Measurements from ENCODE around the gene CACNG8.

The CACNG8 gene

DNA sequence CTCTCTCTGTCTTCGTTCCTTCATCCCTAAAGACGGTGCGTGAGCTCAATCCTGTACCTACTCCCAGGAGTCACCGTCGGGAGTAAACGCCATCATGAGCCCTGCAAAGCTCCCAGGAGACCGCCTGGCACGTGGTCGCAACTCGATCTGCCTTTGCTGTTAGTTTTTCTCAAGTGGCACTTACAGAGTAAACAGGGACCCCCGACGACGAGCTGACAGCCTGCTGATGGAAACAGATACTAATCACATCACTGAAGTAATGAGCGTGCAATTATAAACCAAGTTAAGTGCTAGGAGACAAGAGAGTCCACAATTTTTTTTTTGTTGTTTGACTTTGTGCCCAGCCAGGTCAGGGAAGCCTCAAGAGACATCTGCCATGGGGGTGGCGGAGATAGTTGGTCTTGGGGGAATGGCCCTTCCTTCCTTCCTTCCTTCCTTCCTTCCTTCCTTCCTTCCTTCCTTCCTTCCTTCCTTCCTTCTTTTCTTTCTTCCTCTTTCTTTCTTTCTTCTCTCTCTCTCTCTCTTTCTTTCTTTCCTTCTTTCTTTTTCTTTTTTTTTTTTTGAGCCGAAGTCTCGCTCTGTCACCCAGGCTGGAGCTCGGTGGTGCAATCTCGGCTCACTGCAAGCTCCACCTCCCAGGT is 52.3 kb downstream of the CACNG8 start (continued):
- TF ChIP-seq, protein P1, sequence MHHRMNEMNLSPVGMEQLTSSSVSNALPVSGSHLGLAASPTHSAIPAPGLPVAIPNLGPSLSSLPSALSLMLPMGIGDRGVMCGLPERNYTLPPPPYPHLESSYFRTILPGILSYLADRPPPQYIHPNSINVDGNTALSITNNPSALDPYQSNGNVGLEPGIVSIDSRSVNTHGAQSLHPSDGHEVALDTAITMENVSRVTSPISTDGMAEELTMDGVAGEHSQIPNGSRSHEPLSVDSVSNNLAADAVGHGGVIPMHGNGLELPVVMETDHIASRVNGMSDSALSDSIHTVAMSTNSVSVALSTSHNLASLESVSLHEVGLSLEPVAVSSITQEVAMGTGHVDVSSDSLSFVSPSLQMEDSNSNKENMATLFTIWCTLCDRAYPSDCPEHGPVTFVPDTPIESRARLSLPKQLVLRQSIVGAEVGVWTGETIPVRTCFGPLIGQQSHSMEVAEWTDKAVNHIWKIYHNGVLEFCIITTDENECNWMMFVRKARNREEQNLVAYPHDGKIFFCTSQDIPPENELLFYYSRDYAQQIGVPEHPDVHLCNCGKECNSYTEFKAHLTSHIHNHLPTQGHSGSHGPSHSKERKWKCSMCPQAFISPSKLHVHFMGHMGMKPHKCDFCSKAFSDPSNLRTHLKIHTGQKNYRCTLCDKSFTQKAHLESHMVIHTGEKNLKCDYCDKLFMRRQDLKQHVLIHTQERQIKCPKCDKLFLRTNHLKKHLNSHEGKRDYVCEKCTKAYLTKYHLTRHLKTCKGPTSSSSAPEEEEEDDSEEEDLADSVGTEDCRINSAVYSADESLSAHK (tag by site-specific recombination; IDR thresholded peaks at IDR 0.05): 0 out of 2 replicates have a peak, but pooled peaks have one; percentile 42
- TF ChIP-seq HOXD13 (CRISPR knock-in tag; IDR thresholded peaks at IDR 0.05; ENCODE audit: borderline replicate concordance) (no peak), ZNF223 (tag by site-specific recombination; IDR thresholded peaks at IDR 0.05) (no peak), ZNF423 (tag by site-specific recombination; IDR thresholded peaks at IDR 0.05) (0 out of 2 replicates have a peak, but pooled peaks have one; percentile 40), ZNF311 (tag by site-specific recombination; IDR thresholded peaks at IDR 0.05; ENCODE audit: borderline replicate concordance) (no peak), ZNF521 (tag by site-specific recombination; IDR thresholded peaks at IDR 0.05) (no peak), ZNF214 (tag by site-specific recombination; IDR thresholded peaks at IDR 0.05; ENCODE audit: borderline replicate concordance) (no peak), ZNF529 (tag by site-specific recombination; IDR thresholded peaks at IDR 0.05; ENCODE audit: insufficient replicate concordance) (no peak), ZNF830 (tag by site-specific recombination; IDR thresholded peaks at IDR 0.05; ENCODE audit: low read depth) (no peak), ZNF239 (tag by site-specific recombination; IDR thresholded peaks at IDR 0.05) (no peak), GLI4 (tag by site-specific recombination; IDR thresholded peaks at IDR 0.05) (no peak), BCL11A (tag by site-specific recombination; IDR thresholded peaks at IDR 0.05; ENCODE audit: low read depth) (0 out of 2 replicates have a peak, but pooled peaks have one; percentile 31), IKZF3 (tag by site-specific recombination; IDR thresholded peaks at IDR 0.05) (peak; percentile 70), ZNF707 (tag by site-specific recombination; IDR thresholded peaks at IDR 0.05) (no peak), ZNF404 (tag by site-specific recombination; IDR thresholded peaks at IDR 0.05) (no peak), ZFP41 (tag by site-specific recombination; IDR thresholded peaks at IDR 0.05; ENCODE audit: borderline replicate concordance) (no peak), ZNF548 (tag by site-specific recombination; IDR thresholded peaks at IDR 0.05) (no peak)
- TF ChIP-seq, protein P2, sequence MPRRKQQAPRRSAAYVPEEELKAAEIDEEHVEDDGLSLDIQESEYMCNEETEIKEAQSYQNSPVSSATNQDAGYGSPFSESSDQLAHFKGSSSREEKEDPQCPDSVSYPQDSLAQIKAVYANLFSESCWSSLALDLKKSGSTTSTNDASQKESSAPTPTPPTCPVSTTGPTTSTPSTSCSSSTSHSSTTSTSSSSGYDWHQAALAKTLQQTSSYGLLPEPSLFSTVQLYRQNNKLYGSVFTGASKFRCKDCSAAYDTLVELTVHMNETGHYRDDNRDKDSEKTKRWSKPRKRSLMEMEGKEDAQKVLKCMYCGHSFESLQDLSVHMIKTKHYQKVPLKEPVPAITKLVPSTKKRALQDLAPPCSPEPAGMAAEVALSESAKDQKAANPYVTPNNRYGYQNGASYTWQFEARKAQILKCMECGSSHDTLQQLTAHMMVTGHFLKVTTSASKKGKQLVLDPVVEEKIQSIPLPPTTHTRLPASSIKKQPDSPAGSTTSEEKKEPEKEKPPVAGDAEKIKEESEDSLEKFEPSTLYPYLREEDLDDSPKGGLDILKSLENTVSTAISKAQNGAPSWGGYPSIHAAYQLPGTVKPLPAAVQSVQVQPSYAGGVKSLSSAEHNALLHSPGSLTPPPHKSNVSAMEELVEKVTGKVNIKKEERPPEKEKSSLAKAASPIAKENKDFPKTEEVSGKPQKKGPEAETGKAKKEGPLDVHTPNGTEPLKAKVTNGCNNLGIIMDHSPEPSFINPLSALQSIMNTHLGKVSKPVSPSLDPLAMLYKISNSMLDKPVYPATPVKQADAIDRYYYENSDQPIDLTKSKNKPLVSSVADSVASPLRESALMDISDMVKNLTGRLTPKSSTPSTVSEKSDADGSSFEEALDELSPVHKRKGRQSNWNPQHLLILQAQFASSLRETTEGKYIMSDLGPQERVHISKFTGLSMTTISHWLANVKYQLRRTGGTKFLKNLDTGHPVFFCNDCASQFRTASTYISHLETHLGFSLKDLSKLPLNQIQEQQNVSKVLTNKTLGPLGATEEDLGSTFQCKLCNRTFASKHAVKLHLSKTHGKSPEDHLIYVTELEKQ (tag by site-specific recombination; IDR thresholded peaks at IDR 0.05; ENCODE audit: borderline replicate concordance): peak; percentile 73; the same call in 1 of the 2 replicates
- TF ChIP-seq, protein P3, sequence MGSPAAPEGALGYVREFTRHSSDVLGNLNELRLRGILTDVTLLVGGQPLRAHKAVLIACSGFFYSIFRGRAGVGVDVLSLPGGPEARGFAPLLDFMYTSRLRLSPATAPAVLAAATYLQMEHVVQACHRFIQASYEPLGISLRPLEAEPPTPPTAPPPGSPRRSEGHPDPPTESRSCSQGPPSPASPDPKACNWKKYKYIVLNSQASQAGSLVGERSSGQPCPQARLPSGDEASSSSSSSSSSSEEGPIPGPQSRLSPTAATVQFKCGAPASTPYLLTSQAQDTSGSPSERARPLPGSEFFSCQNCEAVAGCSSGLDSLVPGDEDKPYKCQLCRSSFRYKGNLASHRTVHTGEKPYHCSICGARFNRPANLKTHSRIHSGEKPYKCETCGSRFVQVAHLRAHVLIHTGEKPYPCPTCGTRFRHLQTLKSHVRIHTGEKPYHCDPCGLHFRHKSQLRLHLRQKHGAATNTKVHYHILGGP (tag by site-specific recombination; IDR thresholded peaks at IDR 0.05): no peak
- TF ChIP-seq, protein P4, sequence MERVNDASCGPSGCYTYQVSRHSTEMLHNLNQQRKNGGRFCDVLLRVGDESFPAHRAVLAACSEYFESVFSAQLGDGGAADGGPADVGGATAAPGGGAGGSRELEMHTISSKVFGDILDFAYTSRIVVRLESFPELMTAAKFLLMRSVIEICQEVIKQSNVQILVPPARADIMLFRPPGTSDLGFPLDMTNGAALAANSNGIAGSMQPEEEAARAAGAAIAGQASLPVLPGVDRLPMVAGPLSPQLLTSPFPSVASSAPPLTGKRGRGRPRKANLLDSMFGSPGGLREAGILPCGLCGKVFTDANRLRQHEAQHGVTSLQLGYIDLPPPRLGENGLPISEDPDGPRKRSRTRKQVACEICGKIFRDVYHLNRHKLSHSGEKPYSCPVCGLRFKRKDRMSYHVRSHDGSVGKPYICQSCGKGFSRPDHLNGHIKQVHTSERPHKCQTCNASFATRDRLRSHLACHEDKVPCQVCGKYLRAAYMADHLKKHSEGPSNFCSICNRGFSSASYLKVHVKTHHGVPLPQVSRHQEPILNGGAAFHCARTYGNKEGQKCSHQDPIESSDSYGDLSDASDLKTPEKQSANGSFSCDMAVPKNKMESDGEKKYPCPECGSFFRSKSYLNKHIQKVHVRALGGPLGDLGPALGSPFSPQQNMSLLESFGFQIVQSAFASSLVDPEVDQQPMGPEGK (tag by site-specific recombination; IDR thresholded peaks at IDR 0.05): peak; percentile 55
- TF ChIP-seq, protein P5, sequence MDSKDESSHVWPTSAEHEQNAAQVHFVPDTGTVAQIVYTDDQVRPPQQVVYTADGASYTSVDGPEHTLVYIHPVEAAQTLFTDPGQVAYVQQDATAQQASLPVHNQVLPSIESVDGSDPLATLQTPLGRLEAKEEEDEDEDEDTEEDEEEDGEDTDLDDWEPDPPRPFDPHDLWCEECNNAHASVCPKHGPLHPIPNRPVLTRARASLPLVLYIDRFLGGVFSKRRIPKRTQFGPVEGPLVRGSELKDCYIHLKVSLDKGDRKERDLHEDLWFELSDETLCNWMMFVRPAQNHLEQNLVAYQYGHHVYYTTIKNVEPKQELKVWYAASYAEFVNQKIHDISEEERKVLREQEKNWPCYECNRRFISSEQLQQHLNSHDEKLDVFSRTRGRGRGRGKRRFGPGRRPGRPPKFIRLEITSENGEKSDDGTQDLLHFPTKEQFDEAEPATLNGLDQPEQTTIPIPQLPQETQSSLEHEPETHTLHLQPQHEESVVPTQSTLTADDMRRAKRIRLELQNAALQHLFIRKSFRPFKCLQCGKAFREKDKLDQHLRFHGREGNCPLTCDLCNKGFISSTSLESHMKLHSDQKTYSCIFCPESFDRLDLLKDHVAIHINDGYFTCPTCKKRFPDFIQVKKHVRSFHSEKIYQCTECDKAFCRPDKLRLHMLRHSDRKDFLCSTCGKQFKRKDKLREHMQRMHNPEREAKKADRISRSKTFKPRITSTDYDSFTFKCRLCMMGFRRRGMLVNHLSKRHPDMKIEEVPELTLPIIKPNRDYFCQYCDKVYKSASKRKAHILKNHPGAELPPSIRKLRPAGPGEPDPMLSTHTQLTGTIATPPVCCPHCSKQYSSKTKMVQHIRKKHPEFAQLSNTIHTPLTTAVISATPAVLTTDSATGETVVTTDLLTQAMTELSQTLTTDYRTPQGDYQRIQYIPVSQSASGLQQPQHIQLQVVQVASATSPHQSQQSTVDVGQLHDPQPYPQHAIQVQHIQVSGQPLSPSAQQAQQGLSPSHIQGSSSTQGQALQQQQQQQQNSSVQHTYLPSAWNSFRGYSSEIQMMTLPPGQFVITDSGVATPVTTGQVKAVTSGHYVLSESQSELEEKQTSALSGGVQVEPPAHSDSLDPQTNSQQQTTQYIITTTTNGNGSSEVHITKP (tag by site-specific recombination; IDR thresholded peaks at IDR 0.05): peak; percentile 75
- TF ChIP-seq, protein P6, sequence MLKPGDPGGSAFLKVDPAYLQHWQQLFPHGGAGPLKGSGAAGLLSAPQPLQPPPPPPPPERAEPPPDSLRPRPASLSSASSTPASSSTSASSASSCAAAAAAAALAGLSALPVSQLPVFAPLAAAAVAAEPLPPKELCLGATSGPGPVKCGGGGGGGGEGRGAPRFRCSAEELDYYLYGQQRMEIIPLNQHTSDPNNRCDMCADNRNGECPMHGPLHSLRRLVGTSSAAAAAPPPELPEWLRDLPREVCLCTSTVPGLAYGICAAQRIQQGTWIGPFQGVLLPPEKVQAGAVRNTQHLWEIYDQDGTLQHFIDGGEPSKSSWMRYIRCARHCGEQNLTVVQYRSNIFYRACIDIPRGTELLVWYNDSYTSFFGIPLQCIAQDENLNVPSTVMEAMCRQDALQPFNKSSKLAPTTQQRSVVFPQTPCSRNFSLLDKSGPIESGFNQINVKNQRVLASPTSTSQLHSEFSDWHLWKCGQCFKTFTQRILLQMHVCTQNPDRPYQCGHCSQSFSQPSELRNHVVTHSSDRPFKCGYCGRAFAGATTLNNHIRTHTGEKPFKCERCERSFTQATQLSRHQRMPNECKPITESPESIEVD (tag by site-specific recombination; IDR thresholded peaks at IDR 0.05): peak; percentile 92

Data from HEK293 (cell line).